IPS-20b (cell line): ENCODE measurements around the gene CAV2.

Experiments
- H3K27ac ChIP-seq: one replicate; pipeline ENCODE4 v1.5.1; 2013; ENCODE audit warnings: low read length
- H3K27me3 ChIP-seq: 2 replicates; pipeline ENCODE4 v1.6.1; 2013; ENCODE audit warnings: mild to moderate bottlenecking, low read length, inconsistent platforms; ENCODE audit not compliant: insufficient read depth
- H3K36me3 ChIP-seq: 2 replicates; pipeline ENCODE4 v1.6.1; 2013; ENCODE audit warnings: low read depth, mild to moderate bottlenecking, inconsistent platforms, low read length, moderate library complexity; ENCODE audit not compliant: insufficient read depth
- H3K4me1 ChIP-seq: 2 replicates; pipeline ENCODE4 v1.6.1; 2013; ENCODE audit warnings: mild to moderate bottlenecking, control low read depth, inconsistent platforms, low read length, moderate library complexity; ENCODE audit not compliant: insufficient read depth
- H3K4me3 ChIP-seq: 2 replicates; pipeline ENCODE4 v1.5.1; 2013; ENCODE audit warnings: mild to moderate bottlenecking, low read length, inconsistent platforms
- H3K9ac ChIP-seq: 2 replicates; pipeline ENCODE4 v1.6.1; 2013; ENCODE audit warnings: low read depth, mild to moderate bottlenecking, inconsistent platforms, low read length, moderate library complexity
- H3K9me3 ChIP-seq: 2 replicates; pipeline ENCODE4 v1.6.1; 2013; ENCODE audit warnings: mild to moderate bottlenecking, low read depth, low read length, inconsistent platforms; ENCODE audit not compliant: insufficient read depth

The CAV2 gene, protein sequence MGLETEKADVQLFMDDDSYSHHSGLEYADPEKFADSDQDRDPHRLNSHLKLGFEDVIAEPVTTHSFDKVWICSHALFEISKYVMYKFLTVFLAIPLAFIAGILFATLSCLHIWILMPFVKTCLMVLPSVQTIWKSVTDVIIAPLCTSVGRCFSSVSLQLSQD

DNA sequence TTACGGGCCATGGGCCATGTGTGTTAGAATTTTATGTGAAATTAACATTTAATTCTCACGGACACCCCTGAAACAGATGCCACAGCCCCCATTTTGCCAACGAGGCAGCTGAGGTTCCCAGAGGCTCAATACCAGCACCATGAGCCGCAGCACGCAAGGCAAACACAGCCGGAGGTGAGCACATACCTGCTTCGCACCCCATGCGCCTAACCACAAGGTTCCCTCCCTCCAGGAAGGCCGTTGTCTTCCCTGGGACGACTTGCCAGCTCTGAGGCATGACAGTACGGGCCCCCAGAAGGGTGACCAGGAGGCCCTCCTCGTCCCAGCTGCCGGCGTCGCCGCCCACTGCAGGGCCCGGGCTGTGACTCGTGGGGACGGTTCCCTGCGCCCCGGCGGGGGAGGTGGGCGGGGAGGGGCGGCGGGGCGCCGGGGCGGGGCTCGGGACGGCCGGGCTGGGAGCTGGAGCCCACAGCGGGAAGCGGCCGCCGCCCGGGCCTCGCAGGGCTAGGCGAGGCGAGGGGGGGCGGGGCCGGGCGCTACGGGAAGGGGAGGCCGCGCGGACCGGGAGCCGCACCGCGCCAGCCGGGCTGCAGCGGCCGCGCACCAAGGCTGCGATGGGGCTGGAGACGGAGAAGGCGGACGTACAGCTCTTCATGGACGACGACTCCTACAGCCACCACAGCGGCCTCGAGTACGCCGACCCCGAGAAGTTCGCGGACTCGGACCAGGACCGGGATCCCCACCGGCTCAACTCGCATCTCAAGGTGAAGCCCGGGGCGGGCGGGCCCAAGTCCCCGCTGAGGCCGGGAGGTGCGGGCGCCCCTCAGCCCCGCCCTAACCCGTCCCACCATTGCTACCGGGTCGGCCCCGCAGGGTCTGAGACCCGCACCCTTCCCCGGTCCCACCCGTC is at the start of gene CAV2:
Gene CAV2, plus strand, starts transcription at position 571 of the 910 bp plus-strand sequence. Its CDS starts 44 bp downstream, at position 615.
- H3K9ac ChIP-seq: no peak within 1 kb of the TSS; the same call in 1 of the 2 replicates
- no peak within 1 kb of the TSS for H3K27ac ChIP-seq
- H3K36me3 ChIP-seq: no peaks in the 10 kb centered on the region
- peaks cover 3% of the 10 kb centered on the region for H3K4me1 ChIP-seq
- H3K4me3 ChIP-seq: peak within 1 kb of the TSS; percentile 70
- no peaks in the 10 kb centered on the region for H3K9me3 ChIP-seq
- H3K27me3 ChIP-seq: peaks cover 44% of the 10 kb centered on the region

DNA sequence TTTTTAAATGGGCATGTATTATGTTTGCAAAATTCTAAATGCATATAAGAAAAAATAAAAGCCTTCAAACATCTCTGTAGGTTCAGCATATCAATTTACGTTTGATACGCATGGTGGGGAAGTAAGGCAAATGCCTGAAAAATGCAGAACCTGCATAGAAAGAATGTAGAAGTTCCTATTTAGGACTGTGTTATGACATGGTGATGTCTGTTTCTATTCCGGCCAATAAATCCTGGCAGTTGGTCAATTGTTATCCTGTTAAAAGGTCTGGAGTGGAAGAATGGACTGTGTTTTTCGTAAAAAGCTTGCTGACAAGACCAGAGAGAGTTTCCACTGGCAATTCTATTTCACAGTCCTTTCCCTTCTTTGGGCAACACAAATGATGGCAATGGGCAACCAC is 49.6 kb upstream of the CAV2 start:
- H3K36me3 ChIP-seq: no peaks in the 10 kb centered on the region
- H3K9me3 ChIP-seq: no peaks in the 10 kb centered on the region
- H3K9ac ChIP-seq: no peak overlapping the region
- no peak overlapping the region for H3K4me3 ChIP-seq
- H3K4me1 ChIP-seq: no peaks in the 10 kb centered on the region; the same call in 1 of the 2 replicates
- no peaks in the 10 kb centered on the region for H3K27me3 ChIP-seq
- no peak overlapping the region for H3K27ac ChIP-seq

DNA sequence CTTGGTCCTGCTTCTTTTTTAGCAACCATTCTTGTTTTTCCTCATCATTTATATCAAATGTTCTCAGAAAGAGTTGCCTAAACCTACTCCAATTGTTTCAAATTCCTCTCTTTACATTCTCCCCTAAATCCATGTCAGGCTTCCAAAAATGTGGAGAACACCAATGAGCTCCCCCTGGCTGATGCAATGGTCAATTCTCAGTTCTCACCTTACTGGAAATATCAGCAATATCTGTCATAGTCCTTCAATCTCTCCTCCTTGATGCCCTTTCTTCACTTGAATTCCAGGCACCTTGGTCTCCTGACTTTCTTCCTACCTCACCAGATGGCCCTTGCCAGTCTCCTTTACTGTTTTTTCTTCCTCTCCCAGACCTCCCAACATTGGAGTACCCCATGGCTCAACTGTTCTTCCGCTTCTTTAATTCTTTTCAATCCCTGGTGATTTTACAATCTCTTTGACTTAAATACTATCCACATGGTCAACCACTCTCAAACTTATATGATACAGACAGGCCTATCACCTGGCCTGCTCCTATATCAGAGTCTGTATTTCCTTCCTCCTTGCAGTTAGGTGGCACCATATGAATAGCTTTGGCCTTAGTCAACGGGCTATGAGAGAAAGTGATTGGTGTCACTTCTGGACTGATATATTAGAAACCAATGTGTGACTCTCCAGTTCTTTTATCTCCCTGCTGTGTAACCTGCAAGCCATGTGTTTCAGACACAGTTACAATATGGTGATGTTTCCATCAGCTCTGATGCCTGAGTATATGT is 47.4 kb upstream of the CAV2 start:
- Histone ChIP-seq H3K27me3 (no peaks in the 10 kb centered on the region), H3K4me3 (no peak overlapping the region), H3K9me3 (no peaks in the 10 kb centered on the region), H3K27ac (no peak overlapping the region), H3K9ac (no peak overlapping the region), H3K36me3 (no peaks in the 10 kb centered on the region), H3K4me1 (no peaks in the 10 kb centered on the region; the same call in 1 of the 2 replicates)

DNA sequence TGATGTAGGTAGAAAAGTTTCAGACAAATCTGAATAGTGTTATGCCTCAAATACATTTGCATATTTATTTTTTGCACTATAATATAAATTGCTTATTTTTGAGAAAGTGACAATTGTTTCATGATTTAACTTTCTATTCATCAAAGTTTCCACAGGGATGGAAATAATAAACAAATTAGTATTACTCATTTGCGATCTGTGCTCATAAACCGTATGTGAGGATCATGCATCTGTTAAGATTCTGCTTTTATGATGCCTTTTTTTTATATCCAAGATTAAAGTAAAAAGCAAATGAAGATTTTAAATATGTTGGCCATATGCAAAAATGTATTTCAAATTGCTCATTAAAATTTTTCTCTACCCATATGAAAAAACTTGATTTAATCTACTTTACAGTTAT is 45.2 kb upstream of the CAV2 start:
- Histone ChIP-seq H3K4me3 (no peak overlapping the region), H3K4me1 (no peaks in the 10 kb centered on the region; the same call in 1 of the 2 replicates), H3K27me3 (no peaks in the 10 kb centered on the region), H3K9me3 (no peaks in the 10 kb centered on the region), H3K36me3 (no peaks in the 10 kb centered on the region), H3K27ac (no peak overlapping the region), H3K9ac (no peak overlapping the region)

DNA sequence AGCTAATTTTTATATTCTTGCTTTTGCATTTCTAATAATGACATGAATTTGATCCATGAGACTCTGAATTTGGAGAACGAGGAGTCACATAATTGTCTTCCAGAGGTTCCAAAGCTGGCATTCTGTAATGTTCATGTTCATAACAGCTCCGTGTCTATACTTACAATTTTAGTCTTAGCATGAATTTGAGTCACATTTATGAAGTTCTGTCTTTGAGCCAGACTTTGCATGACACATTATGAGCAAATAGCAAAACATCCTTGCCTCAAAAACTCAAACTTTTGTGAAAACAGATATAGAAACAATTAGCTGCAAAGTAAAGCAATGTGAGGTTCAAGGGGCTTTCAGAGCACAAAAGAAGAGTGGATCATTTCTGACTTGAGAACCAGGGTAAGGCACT is 44.5 kb upstream of the CAV2 start:
- Histone ChIP-seq H3K27me3 (no peaks in the 10 kb centered on the region), H3K27ac (no peak overlapping the region), H3K9ac (no peak overlapping the region), H3K9me3 (no peaks in the 10 kb centered on the region), H3K4me1 (no peaks in the 10 kb centered on the region), H3K36me3 (no peaks in the 10 kb centered on the region), H3K4me3 (no peak overlapping the region)

DNA sequence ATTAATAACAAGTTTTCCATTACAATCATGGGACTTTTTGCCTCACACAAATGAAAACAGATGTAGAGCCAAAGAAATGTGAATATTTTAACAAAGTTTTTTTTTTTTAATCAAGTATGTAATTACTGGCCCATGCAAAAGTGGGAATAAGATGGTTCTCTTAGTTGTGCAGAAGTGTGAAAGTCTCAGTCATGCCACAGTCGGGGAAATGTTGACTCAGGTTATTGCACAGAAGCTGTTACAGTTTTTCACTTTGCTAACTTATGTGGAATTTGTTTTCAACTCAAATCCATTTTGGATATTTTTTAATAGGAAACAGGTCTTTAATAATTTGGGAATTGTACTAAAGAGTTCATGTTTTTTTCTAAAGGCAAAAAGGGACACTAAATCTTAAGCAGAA is 44.0 kb upstream of the CAV2 start:
- Histone ChIP-seq H3K27ac (no peak overlapping the region), H3K27me3 (no peaks in the 10 kb centered on the region), H3K9ac (no peak overlapping the region), H3K4me3 (no peak overlapping the region), H3K4me1 (no peaks in the 10 kb centered on the region), H3K36me3 (no peaks in the 10 kb centered on the region), H3K9me3 (no peaks in the 10 kb centered on the region)

DNA sequence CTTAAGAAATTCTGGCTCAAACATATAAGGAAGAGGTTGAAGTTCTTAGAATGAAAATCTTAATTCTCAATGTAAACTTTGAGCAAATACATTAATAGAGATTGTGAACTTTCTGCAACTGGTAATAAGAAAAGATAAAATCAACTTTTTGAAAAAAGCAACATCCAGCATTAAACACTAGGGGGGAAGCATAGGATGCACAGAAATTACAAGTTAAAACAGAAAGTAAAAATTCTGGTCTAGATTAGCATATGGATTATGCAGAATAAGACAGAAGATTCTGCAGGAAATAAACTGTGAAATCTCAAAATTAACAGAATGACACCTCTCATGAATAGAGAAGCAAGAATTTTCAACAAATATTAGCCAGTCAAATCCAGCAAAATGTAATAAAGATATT is 38.0 kb upstream of the CAV2 start:
- Histone ChIP-seq H3K36me3 (no peaks in the 10 kb centered on the region), H3K4me1 (0 out of 2 replicates have a peak, but pooled peaks cover 2% of the 10 kb centered on the region), H3K9ac (no peak overlapping the region), H3K27ac (no peak overlapping the region), H3K27me3 (no peaks in the 10 kb centered on the region), H3K9me3 (no peaks in the 10 kb centered on the region), H3K4me3 (no peak overlapping the region)

DNA sequence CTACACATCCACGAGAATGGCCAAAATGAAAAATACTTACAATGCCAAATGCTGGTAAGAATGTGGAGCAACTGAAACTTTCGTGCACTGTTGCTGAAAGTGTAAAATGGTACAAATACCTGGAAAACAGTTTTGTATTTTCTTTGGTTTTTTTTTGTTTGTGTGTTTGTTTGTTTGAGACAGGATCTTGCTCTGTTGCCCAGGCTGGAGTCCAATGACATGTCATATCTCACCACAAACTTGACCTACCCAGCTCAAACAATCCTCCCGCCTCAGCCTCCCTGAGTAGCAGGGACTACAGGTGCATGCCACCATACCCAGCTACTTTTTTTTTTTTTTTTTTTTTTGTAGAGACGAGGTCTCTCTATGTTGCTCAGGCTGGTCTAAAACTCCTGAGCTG is 35.6 kb upstream of the CAV2 start:
- Histone ChIP-seq H3K27me3 (no peaks in the 10 kb centered on the region), H3K4me3 (no peak overlapping the region), H3K27ac (no peak overlapping the region), H3K4me1 (0 out of 2 replicates have a peak, but pooled peaks cover 2% of the 10 kb centered on the region), H3K9me3 (no peaks in the 10 kb centered on the region), H3K9ac (no peak overlapping the region), H3K36me3 (no peaks in the 10 kb centered on the region)

DNA sequence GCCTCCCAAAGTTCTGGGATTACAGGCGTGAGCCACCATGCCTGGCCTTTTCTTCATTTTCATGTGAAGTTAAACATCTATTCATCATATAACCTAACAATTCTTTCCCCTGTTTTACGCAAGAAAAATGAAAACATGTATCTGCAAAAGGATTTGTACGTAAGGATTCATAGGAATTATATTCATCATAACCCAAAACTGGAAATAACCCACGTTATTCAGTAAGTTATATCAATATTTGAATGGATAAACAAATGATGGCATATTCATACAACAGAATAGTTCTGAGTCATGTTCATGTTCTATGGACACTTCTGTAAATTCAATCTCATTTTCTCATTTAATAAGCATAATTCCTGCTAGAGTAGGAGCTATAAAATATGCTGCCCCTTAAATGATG is 35.2 kb upstream of the CAV2 start:
- no peak overlapping the region for H3K4me3 ChIP-seq
- no peaks in the 10 kb centered on the region for H3K36me3 ChIP-seq
- H3K4me1 ChIP-seq: 0 out of 2 replicates have a peak, but pooled peaks cover 2% of the 10 kb centered on the region
- H3K9ac ChIP-seq: no peak overlapping the region
- H3K9me3 ChIP-seq: no peaks in the 10 kb centered on the region
- H3K27ac ChIP-seq: no peak overlapping the region
- H3K27me3 ChIP-seq: no peaks in the 10 kb centered on the region

DNA sequence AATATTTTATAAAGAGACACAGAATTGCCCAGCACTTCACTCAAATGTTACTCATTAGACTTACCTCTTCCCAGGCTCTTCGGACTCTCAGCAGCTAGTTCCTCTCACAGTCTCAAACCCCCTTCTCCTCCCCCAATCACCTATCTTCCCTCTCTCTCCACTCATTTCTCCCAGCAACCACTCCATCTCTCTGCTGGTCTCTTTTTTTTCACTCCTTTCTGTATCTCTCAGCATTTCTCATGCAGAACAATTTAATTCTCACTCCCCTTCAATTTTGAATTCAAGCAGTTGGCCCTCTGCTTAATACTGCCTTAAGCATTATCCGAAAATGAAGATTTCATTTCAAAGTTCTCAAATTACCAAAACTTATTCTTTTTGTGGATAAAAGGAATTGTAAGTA is 34.4 kb upstream of the CAV2 start:
- no peaks in the 10 kb centered on the region for H3K27me3 ChIP-seq
- H3K36me3 ChIP-seq: no peaks in the 10 kb centered on the region
- no peak overlapping the region for H3K27ac ChIP-seq
- no peak overlapping the region for H3K4me3 ChIP-seq
- 0 out of 2 replicates have a peak, but pooled peaks cover 2% of the 10 kb centered on the region for H3K4me1 ChIP-seq
- H3K9ac ChIP-seq: no peak overlapping the region
- no peaks in the 10 kb centered on the region for H3K9me3 ChIP-seq

DNA sequence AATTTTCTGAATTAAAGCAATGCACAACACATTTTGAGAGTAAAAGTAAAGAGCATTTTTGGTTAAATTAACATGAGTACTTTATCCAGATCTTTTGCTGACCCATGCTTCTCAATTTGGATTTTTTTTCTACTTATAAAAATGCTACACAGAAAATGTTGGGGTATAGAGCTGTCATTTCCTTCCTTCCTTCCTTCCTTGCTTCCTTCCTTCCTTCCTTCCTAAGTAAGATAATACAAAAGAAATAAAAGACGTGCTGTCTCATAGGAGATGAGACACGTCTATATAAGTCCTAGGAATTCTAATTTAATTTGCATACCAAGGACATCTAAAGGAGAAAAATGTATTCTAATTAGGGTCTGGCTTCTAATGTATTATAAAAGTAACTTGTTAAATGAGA is 31.0 kb upstream of the CAV2 start:
- no peak overlapping the region for H3K9ac ChIP-seq
- no peak overlapping the region for H3K27ac ChIP-seq
- H3K27me3 ChIP-seq: no peaks in the 10 kb centered on the region

More for the DNA sequence above, 31.0 kb upstream of the CAV2 start:
- H3K4me1 ChIP-seq: 0 out of 2 replicates have a peak, but pooled peaks cover 2% of the 10 kb centered on the region
- no peaks in the 10 kb centered on the region for H3K36me3 ChIP-seq
- no peak overlapping the region for H3K4me3 ChIP-seq
- no peaks in the 10 kb centered on the region for H3K9me3 ChIP-seq
